Stomach (tissue), 4 donors: ENCODE results near the gene TMOD2.

Experiments
- EP300 ChIP-seq: sonication (generic); formaldehyde crosslinking; IDR thresholded peaks from one replicate; pipeline ENCODE4 v1.6.1; 2017; ENCODE audit warnings: antibody characterized with exemption
- POLR2AphosphoS5 ChIP-seq, 3 donors: sonication (generic); formaldehyde crosslinking; IDR thresholded peaks; one replicate each; pipeline ENCODE4 v1.6.1; 2016; ENCODE audit warnings: antibody characterized with exemption in 3 of 3
- TF ChIP-seq, protein P1 (sequence below), 7 experiments: fragments of 450-650 bp in 4 of 7; fragments of 200-600 bp in 3 of 7; sonication (generic) in 3 of 7; IDR thresholded peaks; one replicate each; pipeline ENCODE4 v1.5.1; 2016 to 2019; ENCODE audit warnings: antibody characterized with exemption in 7 of 7, control low read depth in 2 of 7, mild to moderate bottlenecking in 1 of 7

DNA sequence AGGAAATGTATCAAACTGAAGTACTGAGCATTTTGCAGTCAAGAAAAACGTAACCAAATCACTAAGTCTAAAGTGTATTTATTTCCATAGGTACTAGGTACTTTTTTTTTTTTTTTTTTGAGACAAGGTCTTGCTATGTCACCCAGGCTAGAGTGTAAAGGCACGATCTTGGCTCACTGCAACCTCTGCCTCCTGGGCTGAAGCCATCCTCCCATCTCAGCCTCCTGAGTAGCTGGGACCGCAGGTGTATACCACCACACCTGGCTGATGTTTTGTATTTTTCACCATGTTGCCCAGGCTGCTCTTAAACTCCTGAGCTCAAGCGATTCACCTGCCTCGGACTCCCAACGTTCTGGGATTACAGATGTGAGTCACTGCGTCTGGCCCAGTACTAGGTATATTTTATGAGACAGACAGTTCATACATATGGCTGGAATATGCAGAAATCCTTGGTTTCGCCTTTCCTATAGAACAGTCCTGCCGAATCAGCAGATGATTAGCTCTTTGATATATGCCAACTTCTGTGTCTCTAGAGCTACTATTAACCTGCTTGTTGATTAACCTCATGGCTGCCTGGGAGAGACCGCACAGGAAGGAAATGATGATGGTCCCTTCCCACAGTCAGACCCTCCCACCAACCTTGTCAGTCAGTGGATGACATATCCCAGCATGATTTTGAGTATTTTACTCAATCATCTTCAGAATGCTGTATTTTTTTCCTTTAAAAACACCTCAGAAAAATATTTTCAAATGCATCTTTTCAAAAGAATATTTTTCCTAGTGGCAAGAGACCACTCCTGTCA is 110.4 kb downstream of the TMOD2 start:
- TF ChIP-seq, protein P1, sequence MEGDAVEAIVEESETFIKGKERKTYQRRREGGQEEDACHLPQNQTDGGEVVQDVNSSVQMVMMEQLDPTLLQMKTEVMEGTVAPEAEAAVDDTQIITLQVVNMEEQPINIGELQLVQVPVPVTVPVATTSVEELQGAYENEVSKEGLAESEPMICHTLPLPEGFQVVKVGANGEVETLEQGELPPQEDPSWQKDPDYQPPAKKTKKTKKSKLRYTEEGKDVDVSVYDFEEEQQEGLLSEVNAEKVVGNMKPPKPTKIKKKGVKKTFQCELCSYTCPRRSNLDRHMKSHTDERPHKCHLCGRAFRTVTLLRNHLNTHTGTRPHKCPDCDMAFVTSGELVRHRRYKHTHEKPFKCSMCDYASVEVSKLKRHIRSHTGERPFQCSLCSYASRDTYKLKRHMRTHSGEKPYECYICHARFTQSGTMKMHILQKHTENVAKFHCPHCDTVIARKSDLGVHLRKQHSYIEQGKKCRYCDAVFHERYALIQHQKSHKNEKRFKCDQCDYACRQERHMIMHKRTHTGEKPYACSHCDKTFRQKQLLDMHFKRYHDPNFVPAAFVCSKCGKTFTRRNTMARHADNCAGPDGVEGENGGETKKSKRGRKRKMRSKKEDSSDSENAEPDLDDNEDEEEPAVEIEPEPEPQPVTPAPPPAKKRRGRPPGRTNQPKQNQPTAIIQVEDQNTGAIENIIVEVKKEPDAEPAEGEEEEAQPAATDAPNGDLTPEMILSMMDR (IDR thresholded peaks at IDR 0.05) = no peak
- no peak for TF ChIP-seq POLR2AphosphoS5 (IDR thresholded peaks at IDR 0.05)
- TF ChIP-seq EP300 = no peak
